Caco-2 (cell line): ENCODE results near the gene SH2D3C. TPM values are rescaled to one million over a fixed set of nuclear protein-coding genes. Genes with fewer than 3 reads are reported as not detected.

ENCODE experiments used
- BruUV-seq: library from RNA; stranded (reverse); fragments of 400-500 nt; replicated peaks from 2 replicates; lab custom pipeline; 2021; lab: Mats Ljungman, UMichigan
- CTCF ChIA-PET: fragments of 300-600 bp; sonication (Branson Sonifier 250); formaldehyde crosslinking; loops from one replicate; lab custom pipeline; 2022; ENCODE audit warnings: antibody characterized with exemption; lab: Charles Lee
- POLR2A ChIA-PET: fragments of 300-600 bp; sonication (Branson Sonifier 250); formaldehyde crosslinking; loops from one replicate; lab custom pipeline; 2022; ENCODE audit warnings: antibody characterized with exemption; lab: Charles Lee
- DNase-seq, 2 experiments: peaks; one replicate each; pipeline versions ENCODE4 v3.0.0 to v3.0.0-alpha.2; 2020 to 2022
- H3K27me3 ChIP-seq: replicated peaks from 2 replicates; pipeline ENCODE4 v1.6.0; 2011; ENCODE audit warnings: low read length; ENCODE audit not compliant: control insufficient read depth, insufficient read depth
- H3K36me3 ChIP-seq: 2 replicates; pipeline ENCODE4 v1.5.1; 2011; ENCODE audit warnings: low read length; ENCODE audit not compliant: control insufficient read depth, insufficient read depth
- H3K4me1 ChIP-seq: fragments of 250-450 bp; sonication (Bioruptor Pico); 2 replicates; pipeline ENCODE4 v1.5.1; 2020; ENCODE audit warnings: mild to moderate bottlenecking
- H3K4me3 ChIP-seq: 2 replicates; pipeline ENCODE4 v1.5.1; 2011; ENCODE audit warnings: low read depth, mild to moderate bottlenecking, control low read depth, low read length
- H3K9me3 ChIP-seq: fragments of 250-450 bp; sonication (Bioruptor Pico); 2 replicates; pipeline ENCODE4 v1.5.1; 2020; ENCODE audit warnings: mild to moderate bottlenecking, moderate library complexity
- H3K27ac Mint-ChIP-seq: one replicate; pipeline ENCODE4 v1.8.0; 2022; ENCODE audit warnings: mixed read lengths; ENCODE audit not compliant: unreplicated experiment
- H3K27me3 Mint-ChIP-seq: one replicate; pipeline ENCODE4 v1.8.0; 2022; ENCODE audit warnings: mixed read lengths; ENCODE audit not compliant: insufficient read depth, unreplicated experiment
- H3K36me3 Mint-ChIP-seq: one replicate; pipeline ENCODE4 v1.8.0; 2022; ENCODE audit warnings: mild to moderate bottlenecking, mixed read lengths; ENCODE audit not compliant: insufficient read depth, unreplicated experiment
- H3K4me1 Mint-ChIP-seq: one replicate; pipeline ENCODE4 v1.8.0; 2022; ENCODE audit warnings: low read depth, mixed read lengths; ENCODE audit not compliant: unreplicated experiment
- H3K4me3 Mint-ChIP-seq: one replicate; pipeline ENCODE4 v1.8.0; 2022; ENCODE audit warnings: mild to moderate bottlenecking, moderate library complexity, mixed read lengths; ENCODE audit not compliant: unreplicated experiment
- H3K9me3 Mint-ChIP-seq: one replicate; pipeline ENCODE4 v1.8.0; 2022; ENCODE audit warnings: mixed read lengths; ENCODE audit not compliant: unreplicated experiment
- CTCF ChIP-seq, 2 experiments: fragments of 200-600 bp in 1 of 2; IDR thresholded peaks; 1 replicate in 1 of 2; 2 replicates in 1 of 2; pipeline versions ENCODE4 v1.5.1 to v1.8.0; 2011 to 2022; ENCODE audit warnings: antibody characterized with exemption in 1 of 2, control low read depth in 1 of 2, inconsistent platforms in 1 of 2, low read depth in 1 of 2, low read length in 1 of 2, mild to moderate bottlenecking in 1 of 2, moderate library complexity in 1 of 2; ENCODE audit not compliant: insufficient read depth in 1 of 2, severe bottlenecking in 1 of 2, unreplicated experiment in 1 of 2
- intact Hi-C: fragments of 100-400 bp; cut with micrococcal nuclease; formaldehyde crosslinking; loops from one replicate; pipeline ENCODE4 v1.10.0; 2022; ENCODE audit not compliant: unreplicated experiment
- total RNA-seq: library from RNA; stranded (reverse); gene quantifications from 2 replicates; pipeline ENCODE4 v1.2.3, GENCODE V29; 2022

SH2D3C gene
- total RNA-seq, 1 experiment from 2014 or later = 0.34 TPM

GRCh38 chr9:127825319-127826051 is 47.0 kb upstream of the SH2D3C start:
- Histone ChIP-seq H3K27me3 (no peaks in the 10 kb centered on the region), H3K9me3 (no peaks in the 10 kb centered on the region), H3K4me1 (no peaks in the 10 kb centered on the region), H3K4me3 (no peak overlapping the region), H3K36me3 (no peaks in the 10 kb centered on the region)
- no peaks in the 10 kb centered on the region for H3K9me3 Mint-ChIP-seq
- DNase-seq = peak in 1 of 2 experiments; percentile 34
- no peak overlapping the region for H3K27ac Mint-ChIP-seq
- intact Hi-C loops = no loop called here
- ChIA-PET POLR2A (no interaction called here), CTCF (interaction anchor here (0.6 kb wide), 2 partner anchors 33 to 394 kb away, joined by 3 to 6 read pairs; no protein-coding TSS in a partner anchor)
- peaks cover 10% of the 10 kb centered on the region for H3K36me3 Mint-ChIP-seq
- H3K27me3 Mint-ChIP-seq = no peaks in the 10 kb centered on the region
- BruUV-seq = no TSS peak
- peaks cover 10% of the 10 kb centered on the region for H3K4me1 Mint-ChIP-seq
- TF ChIP-seq CTCF (IDR thresholded peaks at IDR 0.05; ENCODE audit: insufficient read depth in 1 of 2, low read depth in 1 of 2, low read length in 1 of 2, severe bottlenecking in 1 of 2, unreplicated experiment in 1 of 2) = no peak
- no peak overlapping the region for H3K4me3 Mint-ChIP-seq

- Histone ChIP-seq H3K9me3 (no peaks in the 10 kb centered on the region), H3K27me3 (no peaks in the 10 kb centered on the region), H3K36me3 (no peaks in the 10 kb centered on the region), H3K4me1 (no peaks in the 10 kb centered on the region), H3K4me3 (no peak overlapping the region)
- ChIA-PET POLR2A (no interaction called here), CTCF (no interaction called here)
- H3K27ac Mint-ChIP-seq = no peak overlapping the region
- DNase-seq = no peak
- no peak for TF ChIP-seq CTCF (IDR thresholded peaks at IDR 0.05; ENCODE audit: insufficient read depth in 1 of 2, low read depth in 1 of 2, low read length in 1 of 2, severe bottlenecking in 1 of 2, unreplicated experiment in 1 of 2)
- BruUV-seq = no TSS peak
- no peaks in the 10 kb centered on the region for H3K27me3 Mint-ChIP-seq
- no peak overlapping the region for H3K4me3 Mint-ChIP-seq
- no peaks in the 10 kb centered on the region for H3K36me3 Mint-ChIP-seq
- H3K9me3 Mint-ChIP-seq = no peaks in the 10 kb centered on the region
- no peaks in the 10 kb centered on the region for H3K4me1 Mint-ChIP-seq
- intact Hi-C loops = no loop called here
Measured at GRCh38 chr9:127822108-127822507, 43.6 kb upstream of the SH2D3C start.

GRCh38 chr9:127818574-127818973 is 40.1 kb upstream of the SH2D3C start:
- Mint-ChIP-seq H3K27ac (no peak overlapping the region), H3K36me3 (peaks cover 6% of the 10 kb centered on the region), H3K9me3 (no peaks in the 10 kb centered on the region), H3K4me3 (no peak overlapping the region), H3K27me3 (no peaks in the 10 kb centered on the region), H3K4me1 (no peaks in the 10 kb centered on the region)
- no peak for TF ChIP-seq CTCF (IDR thresholded peaks at IDR 0.05; ENCODE audit: insufficient read depth in 1 of 2, low read depth in 1 of 2, low read length in 1 of 2, severe bottlenecking in 1 of 2, unreplicated experiment in 1 of 2)
- Histone ChIP-seq H3K27me3 (no peaks in the 10 kb centered on the region), H3K36me3 (no peaks in the 10 kb centered on the region), H3K4me1 (no peaks in the 10 kb centered on the region), H3K9me3 (no peaks in the 10 kb centered on the region), H3K4me3 (no peak overlapping the region)
- BruUV-seq = no TSS peak
- DNase-seq = no peak
- POLR2A ChIA-PET = interaction anchor here (0.6 kb wide), 1 partner anchor 26 kb away, joined by 4 read pairs; no protein-coding TSS in a partner anchor
- intact Hi-C loops = no loop called here
- CTCF ChIA-PET = interaction anchor here (0.5 to 0.6 kb wide), 2 partner anchors 464 to 931 kb away, joined by 3 to 7 read pairs; no protein-coding TSS in a partner anchor
